GM18867 (cell line): Measurements from ENCODE around the gene CHAF1A.

Source experiments
- ATAC-seq: cut with Tn5 transposase; IDR thresholded peaks from one replicate; pipeline ENCODE4 v1.9.1; 2021; ENCODE audit warnings: mild to moderate bottlenecking, moderate library complexity; ENCODE audit not compliant: unreplicated experiment

The CHAF1A gene

GRCh38 chr19:4432918-4433506 is 30.6 kb downstream of the CHAF1A start:
- no peak for ATAC-seq

- no peak for ATAC-seq
Observed at GRCh38 chr19:4434391-4434790, 32.0 kb downstream of the CHAF1A start.

GRCh38 chr19:4436231-4436630 is 33.8 kb downstream of the CHAF1A start:
- no peak for ATAC-seq

GRCh38 chr19:4437103-4437502 is 34.7 kb downstream of the CHAF1A start:
- ATAC-seq = no peak

- ATAC-seq = no peak
Observed at GRCh38 chr19:4439243-4439642, 36.8 kb downstream of the CHAF1A start.

- no peak for ATAC-seq
Observed at GRCh38 chr19:4441994-4442818, 39.8 kb downstream of the CHAF1A start.

GRCh38 chr19:4442819-4443146 is 40.3 kb downstream of the CHAF1A start:
- ATAC-seq = no peak

- no peak for ATAC-seq
Observed at GRCh38 chr19:4443188-4443587, 40.7 kb downstream of the CHAF1A start.

- no peak for ATAC-seq
Observed at GRCh38 chr19:4443966-4444764, 41.7 kb downstream of the CHAF1A start.

GRCh38 chr19:4444765-4445741 is 42.6 kb downstream of the CHAF1A start:
- no peak for ATAC-seq

- no peak for ATAC-seq
Observed at GRCh38 chr19:4445963-4446703, 43.7 kb downstream of the CHAF1A start.

GRCh38 chr19:4446704-4447200 is 44.3 kb downstream of the CHAF1A start:
- ATAC-seq = no peak

- ATAC-seq = no peak
Observed at GRCh38 chr19:4447327-4448146, 45.1 kb downstream of the CHAF1A start.

GRCh38 chr19:4448147-4448985 is 45.9 kb downstream of the CHAF1A start:
- ATAC-seq = no peak

- no peak for ATAC-seq
Observed at GRCh38 chr19:4449022-4449638, 46.7 kb downstream of the CHAF1A start.

- ATAC-seq = no peak
Observed at GRCh38 chr19:4449639-4450028, 47.2 kb downstream of the CHAF1A start.

GRCh38 chr19:4452230-4452990 is 50.0 kb downstream of the CHAF1A start:
- no peak for ATAC-seq
